Endothelial cell of umbilical vein (primary cell): Measurements from ENCODE around the gene OR10A6. TPM values are rescaled to one million over a fixed set of nuclear protein-coding genes. Genes with fewer than 3 reads are reported as not detected.

ENCODE experiments used
- Bru-seq: library from RNA; stranded (reverse); fragments of 400-500 nt; gene quantifications from one replicate; lab custom pipeline; 2021; lab: Mats Ljungman, UMichigan
- BruChase-seq, 2 experiments: library from RNA; stranded (reverse); fragments of 400-500 nt; gene quantifications; one replicate each; lab custom pipeline; 2021; lab: Mats Ljungman, UMichigan
- BruUV-seq: library from RNA; stranded (reverse); fragments of 400-500 nt; replicated peaks from 2 replicates; lab custom pipeline; 2021; lab: Mats Ljungman, UMichigan
- CTCF ChIA-PET: fragments of 300-600, 350-600 bp; sonication (Branson Sonifier 250); formaldehyde crosslinking; loops from one replicate; lab custom pipeline; 2021; ENCODE audit warnings: antibody characterized with exemption, inconsistent platforms; lab: Charles Lee
- POLR2A ChIA-PET: fragments of 300-600, 350-600 bp; sonication (Branson Sonifier 250); formaldehyde crosslinking; loops from one replicate; lab custom pipeline; 2021; ENCODE audit warnings: antibody characterized with exemption, inconsistent platforms; lab: Charles Lee
- DNase-seq: peaks from one replicate; pipeline ENCODE4 v3.0.0-alpha.2; 2011; ENCODE audit warnings: low read depth, low spot score
- FAIRE-seq: peaks from 2 replicates; lab custom pipeline; 2011; peaks lifted over from hg19 to GRCh38; lab: Jason Lieb, UNC
- H2AFZ ChIP-seq: 2 replicates; pipeline ENCODE4 v1.6.0; 2012; ENCODE audit warnings: low read depth, low read length, control low read depth, inconsistent platforms
- H3K27ac ChIP-seq: 2 replicates; pipeline ENCODE4 v1.5.1; 2011; ENCODE audit warnings: low read depth, mild to moderate bottlenecking, control low read depth, low read length, moderate library complexity; ENCODE audit not compliant: insufficient read depth
- H3K27me3 ChIP-seq, 2 experiments: 2 replicates each; pipeline versions ENCODE4 v1.6.0 to v1.6.1; 2011; ENCODE audit warnings: low read length in 2 of 2, mixed read lengths in 1 of 2; ENCODE audit not compliant: control insufficient read depth in 2 of 2, insufficient read depth in 2 of 2
- H3K36me3 ChIP-seq, 2 experiments: 2 replicates in 1 of 2; 3 replicates in 1 of 2; pipeline ENCODE4 v1.5.1; 2011; ENCODE audit warnings: low read length in 2 of 2, mild to moderate bottlenecking in 1 of 2, moderate library complexity in 1 of 2; ENCODE audit not compliant: control insufficient read depth in 2 of 2, insufficient read depth in 2 of 2; ENCODE audit errors: extremely low read depth in 1 of 2
- H3K4me1 ChIP-seq: 3 replicates; pipeline ENCODE4 v1.5.1; 2011; ENCODE audit warnings: mild to moderate bottlenecking, low read length; ENCODE audit not compliant: control insufficient read depth, insufficient read depth; ENCODE audit errors: extremely low read depth
- H3K4me2 ChIP-seq: 2 replicates; pipeline ENCODE4 v1.6.1; 2011; ENCODE audit warnings: low read length, control low read depth, mixed read lengths; ENCODE audit not compliant: insufficient read depth
- H3K4me3 ChIP-seq, 3 experiments: fragments of 200-600 bp in 1 of 3; sonication (generic), shearing (Covaris generic) in 1 of 3; replicated peaks in 1 of 3; 2 replicates each; pipeline ENCODE4 v1.5.1; 2011 to 2016; ENCODE audit warnings: control low read depth in 3 of 3, low read length in 3 of 3, mild to moderate bottlenecking in 2 of 3, inconsistent platforms in 1 of 3, low read depth in 1 of 3, moderate library complexity in 1 of 3; ENCODE audit not compliant: insufficient read depth in 1 of 3
- H3K79me2 ChIP-seq: 2 replicates; pipeline ENCODE4 v1.6.0; 2012; ENCODE audit warnings: low read length, inconsistent platforms; ENCODE audit not compliant: control insufficient read depth, insufficient read depth
- H3K9ac ChIP-seq: replicated peaks from 2 replicates; pipeline ENCODE3; 2011; ENCODE audit warnings: low read length, control low read depth; ENCODE audit not compliant: insufficient read depth; ENCODE audit errors: extremely low read depth
- H3K9me1 ChIP-seq: replicated peaks from 3 replicates; pipeline ENCODE4 v1.6.0; 2011; ENCODE audit warnings: mild to moderate bottlenecking, low read length; ENCODE audit not compliant: control insufficient read depth, insufficient read depth; ENCODE audit errors: extremely low read depth
- H3K9me3 ChIP-seq: replicated peaks from 2 replicates; pipeline ENCODE4 v1.5.1; 2012; ENCODE audit warnings: low read length, inconsistent platforms; ENCODE audit not compliant: control insufficient read depth, insufficient read depth
- H4K20me1 ChIP-seq: replicated peaks from 2 replicates; pipeline ENCODE3; 2011; ENCODE audit warnings: mild to moderate bottlenecking, low read length; ENCODE audit not compliant: control insufficient read depth, insufficient read depth; ENCODE audit errors: extremely low read depth
- EZH2 ChIP-seq: IDR thresholded peaks from 2 replicates; pipeline ENCODE4 v1.6.1; 2012; ENCODE audit warnings: borderline replicate concordance, low read depth, mild to moderate bottlenecking, moderate library complexity, low read length, inconsistent platforms; ENCODE audit not compliant: severe bottlenecking
- FOS ChIP-seq: IDR thresholded peaks from 2 replicates; pipeline ENCODE4 v1.6.1; 2011; ENCODE audit warnings: mild to moderate bottlenecking, low read length, moderate library complexity, borderline replicate concordance; ENCODE audit not compliant: insufficient read depth
- GATA2 ChIP-seq: IDR thresholded peaks from 2 replicates; pipeline ENCODE4 v1.7.0; 2011; ENCODE audit warnings: low read depth, mild to moderate bottlenecking, moderate library complexity, mixed read lengths, low read length; ENCODE audit not compliant: insufficient read length, insufficient read depth
- JUN ChIP-seq: IDR thresholded peaks from 2 replicates; pipeline ENCODE4 v1.6.1; 2011; ENCODE audit warnings: borderline replicate concordance, low read depth; ENCODE audit not compliant: insufficient read length, insufficient read depth
- MAX ChIP-seq: IDR thresholded peaks from 2 replicates; pipeline ENCODE4 v1.6.1; 2011; ENCODE audit not compliant: insufficient read depth, insufficient read length
- MYC ChIP-seq: IDR thresholded peaks from one replicate; pipeline ENCODE4 v1.6.1; 2011; ENCODE audit warnings: mild to moderate bottlenecking, low read depth, low read length
- POLR2A ChIP-seq: IDR thresholded peaks from 2 replicates; pipeline ENCODE4 v1.6.1; 2012; ENCODE audit warnings: low read depth, mild to moderate bottlenecking, control low read depth, low read length
- POLR2AphosphoS5 ChIP-seq: IDR thresholded peaks from 2 replicates; pipeline ENCODE4 v1.6.1; 2012; ENCODE audit warnings: low read depth, mild to moderate bottlenecking, control low read depth, low read length, moderate library complexity; ENCODE audit not compliant: insufficient read depth
- dilution Hi-C: fragments of 300-500 bp; cut with MboI; formaldehyde crosslinking; loops from one replicate; pipeline ENCODE4 v1.15.0; 2019; ENCODE audit warnings: low sequenced_read_pairs; ENCODE audit not compliant: extremely low pct_ligation_motif_present
- intact Hi-C: fragments of 100-400 bp; cut with micrococcal nuclease; formaldehyde crosslinking; loops from one replicate; pipeline ENCODE4 v1.10.0; 2022
- long read RNA-seq: library from polyadenylated mRNA; stranded (forward); transcript quantifications from one replicate; pipeline ENCODE4 v2.0.0, GENCODE V29; 2021
- polyA minus RNA-seq, 3 experiments: library from RNA; depleted of rRNA, polyadenylated mRNA; stranded (reverse); fragments of >200 nt; gene quantifications; 1 replicate in 1 of 3; 2 replicates in 2 of 3; pipeline ENCODE4 v1.2.3, GENCODE V29; 2011
- polyA plus RNA-seq, 4 experiments: library from polyadenylated mRNA; depleted of rRNA in 3 of 4; stranded (reverse) in 3 of 4; unstranded in 1 of 4; fragments of >200 nt; gene quantifications; 2 replicates each; pipeline versions ENCODE4 v1.2.1 to v1.2.3, GENCODE V29; 2011 to 2012; ENCODE audit warnings: missing spikeins in 1 of 4
- total RNA-seq: library from RNA; stranded (reverse); gene quantifications from 2 replicates; pipeline ENCODE4 v1.2.3, GENCODE V29; 2021
- TF ChIP-seq, protein P1 (sequence below), 2 donors: IDR thresholded peaks; 1 replicate in 1 of 2; 2 replicates in 1 of 2; pipeline ENCODE4 v1.5.1; 2011; ENCODE audit warnings: low read length in 2 of 2, mild to moderate bottlenecking in 2 of 2, moderate library complexity in 2 of 2, control low read depth in 1 of 2, inconsistent platforms in 1 of 2, low read depth in 1 of 2; ENCODE audit not compliant: insufficient read depth in 1 of 2; ENCODE audit errors: extremely low read depth in 1 of 2

Gene OR10A6, protein sequence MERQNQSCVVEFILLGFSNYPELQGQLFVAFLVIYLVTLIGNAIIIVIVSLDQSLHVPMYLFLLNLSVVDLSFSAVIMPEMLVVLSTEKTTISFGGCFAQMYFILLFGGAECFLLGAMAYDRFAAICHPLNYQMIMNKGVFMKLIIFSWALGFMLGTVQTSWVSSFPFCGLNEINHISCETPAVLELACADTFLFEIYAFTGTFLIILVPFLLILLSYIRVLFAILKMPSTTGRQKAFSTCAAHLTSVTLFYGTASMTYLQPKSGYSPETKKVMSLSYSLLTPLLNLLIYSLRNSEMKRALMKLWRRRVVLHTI
- total RNA-seq = not detected in 2 replicates
- polyA plus RNA-seq = not detected in 2 replicates
- not detected in 2 replicates for polyA plus RNA-seq (2011; cell fraction: cytosol; rRNA removed)
- not detected in 2 replicates for polyA plus RNA-seq (2011; cell fraction: nucleus; rRNA removed)
- polyA plus RNA-seq (2012) = not detected in 2 replicates
- not detected in 2 replicates for polyA minus RNA-seq
- polyA minus RNA-seq (2011; cell fraction: cytosol; rRNA and poly(A)+ RNA removed) = not detected
- not detected in 2 replicates for polyA minus RNA-seq (2011; cell fraction: nucleus; rRNA and poly(A)+ RNA removed)
- Bru-seq, nascent RNA = not detected
- not detected for BruChase-seq, experiment 1, labeled RNA remaining after a 6-hour chase
- not detected for BruChase-seq, experiment 2, labeled RNA remaining after a 2-hour chase
- long read RNA-seq = 0 reads

DNA sequence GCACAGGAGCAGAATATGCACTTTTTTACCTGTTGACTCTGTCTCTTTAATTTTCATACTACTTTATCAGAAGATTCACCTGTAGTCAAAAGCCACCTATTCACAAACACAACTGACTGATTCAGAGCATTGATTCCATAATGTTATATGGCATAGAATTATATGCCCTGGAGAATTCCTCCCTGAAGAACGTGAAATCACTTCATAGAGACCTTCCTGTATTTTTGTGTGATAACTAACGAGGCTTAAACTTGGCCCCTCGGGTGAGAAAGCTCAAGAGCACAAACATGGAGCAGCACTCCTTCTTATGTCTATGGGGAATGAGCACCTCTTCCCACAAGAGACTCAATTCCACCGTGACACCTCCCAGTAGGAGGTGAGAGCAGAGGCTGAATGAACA, at the start of gene OR10A6:
Gene OR10A6 (minus strand): TSS at position 101 of the 400 bp plus-strand sequence. CDS start 2,606 bp downstream, outside the sequence.
- no peaks in the 10 kb centered on the region for H3K27me3 ChIP-seq
- no peak for DNase-seq
- no peak for FAIRE-seq
- ChIA-PET POLR2A (no interaction called here), CTCF (no interaction called here)
- no peaks in the 10 kb centered on the region for H3K9me1 ChIP-seq
- no peaks in the 10 kb centered on the region for H3K4me1 ChIP-seq
- dilution Hi-C loops = no loop called here
- H2AFZ ChIP-seq = no peak within 1 kb of the TSS
- no peak within 1 kb of the TSS for H3K4me2 ChIP-seq
- no peaks in the 10 kb centered on the region for H3K9me3 ChIP-seq
- TF ChIP-seq POLR2AphosphoS5 (no peak), JUN (no peak), GATA2 (no peak), MAX (no peak), FOS (no peak), MYC (no peak), POLR2A (no peak), EZH2 (no peak)
- TF ChIP-seq, protein P1, sequence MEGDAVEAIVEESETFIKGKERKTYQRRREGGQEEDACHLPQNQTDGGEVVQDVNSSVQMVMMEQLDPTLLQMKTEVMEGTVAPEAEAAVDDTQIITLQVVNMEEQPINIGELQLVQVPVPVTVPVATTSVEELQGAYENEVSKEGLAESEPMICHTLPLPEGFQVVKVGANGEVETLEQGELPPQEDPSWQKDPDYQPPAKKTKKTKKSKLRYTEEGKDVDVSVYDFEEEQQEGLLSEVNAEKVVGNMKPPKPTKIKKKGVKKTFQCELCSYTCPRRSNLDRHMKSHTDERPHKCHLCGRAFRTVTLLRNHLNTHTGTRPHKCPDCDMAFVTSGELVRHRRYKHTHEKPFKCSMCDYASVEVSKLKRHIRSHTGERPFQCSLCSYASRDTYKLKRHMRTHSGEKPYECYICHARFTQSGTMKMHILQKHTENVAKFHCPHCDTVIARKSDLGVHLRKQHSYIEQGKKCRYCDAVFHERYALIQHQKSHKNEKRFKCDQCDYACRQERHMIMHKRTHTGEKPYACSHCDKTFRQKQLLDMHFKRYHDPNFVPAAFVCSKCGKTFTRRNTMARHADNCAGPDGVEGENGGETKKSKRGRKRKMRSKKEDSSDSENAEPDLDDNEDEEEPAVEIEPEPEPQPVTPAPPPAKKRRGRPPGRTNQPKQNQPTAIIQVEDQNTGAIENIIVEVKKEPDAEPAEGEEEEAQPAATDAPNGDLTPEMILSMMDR (IDR thresholded peaks at IDR 0.05; ENCODE audit: extremely low read depth in 1 of 2, insufficient read depth in 1 of 2, low read depth in 1 of 2, low read length in 2 of 2) = no peak
- no peak within 1 kb of the TSS for H3K4me3 ChIP-seq
- no peaks in the 10 kb centered on the region for H4K20me1 ChIP-seq
- H3K27ac ChIP-seq = no peak within 1 kb of the TSS
- intact Hi-C loops = no loop called here
- no TSS peak for BruUV-seq
- no peaks in the 10 kb centered on the region for H3K79me2 ChIP-seq
- H3K36me3 ChIP-seq = no peaks in the 10 kb centered on the region
- H3K9ac ChIP-seq = no peak within 1 kb of the TSS
